Kidney tubule cell (primary cell): Measurements from ENCODE around the gene MT4.
"Not testable (repeated sequence)": the region's sequence is repeated elsewhere in the genome, so short reads cannot be mapped to it uniquely, and the experiment has no call there.

Experiments used
- DNase-seq: peaks from one replicate; pipeline ENCODE4 v3.0.0-alpha.2; 2018; ENCODE audit warnings: low spot score

MT4 gene

DNA sequence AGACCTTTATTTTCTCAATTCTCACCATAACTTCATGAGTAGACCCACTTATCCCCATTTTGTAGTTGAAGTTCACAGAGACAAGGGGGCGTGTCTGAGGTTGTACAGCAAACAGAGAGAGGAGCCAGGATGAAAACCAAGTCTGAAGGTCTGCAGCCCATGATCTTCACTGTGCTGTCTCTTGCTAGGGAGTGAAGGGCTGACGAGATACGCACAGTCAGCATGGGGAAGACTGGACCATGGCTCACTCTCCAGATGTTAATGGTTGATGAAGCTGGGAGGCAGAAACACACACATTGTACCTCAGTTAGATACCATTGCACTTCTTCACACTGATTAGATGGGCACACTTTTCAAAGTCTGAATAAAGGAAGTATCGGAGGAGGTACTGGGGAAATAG, 5.8 kb upstream of the MT4 start:
- no peak for DNase-seq

DNA sequence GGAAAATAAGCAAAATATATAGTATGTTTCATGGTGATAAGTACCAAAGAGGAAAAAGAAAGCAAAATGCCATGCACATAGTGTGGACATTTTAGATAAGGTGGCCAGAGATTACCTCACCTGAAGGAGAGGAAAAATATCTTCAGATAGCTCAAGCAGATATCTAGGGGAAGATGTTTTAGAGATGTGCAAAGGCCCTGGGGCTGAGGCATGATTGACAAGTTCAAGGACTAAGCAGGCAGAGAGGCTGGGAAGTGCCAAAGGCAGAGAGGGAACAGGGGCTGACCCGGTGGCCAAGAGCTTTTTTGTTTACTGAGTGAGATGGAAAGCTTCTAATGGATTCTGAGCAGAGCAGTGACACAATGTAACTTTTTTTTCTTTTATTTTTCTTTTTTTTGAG, 4.4 kb upstream of the MT4 start:
- no peak for DNase-seq

DNA sequence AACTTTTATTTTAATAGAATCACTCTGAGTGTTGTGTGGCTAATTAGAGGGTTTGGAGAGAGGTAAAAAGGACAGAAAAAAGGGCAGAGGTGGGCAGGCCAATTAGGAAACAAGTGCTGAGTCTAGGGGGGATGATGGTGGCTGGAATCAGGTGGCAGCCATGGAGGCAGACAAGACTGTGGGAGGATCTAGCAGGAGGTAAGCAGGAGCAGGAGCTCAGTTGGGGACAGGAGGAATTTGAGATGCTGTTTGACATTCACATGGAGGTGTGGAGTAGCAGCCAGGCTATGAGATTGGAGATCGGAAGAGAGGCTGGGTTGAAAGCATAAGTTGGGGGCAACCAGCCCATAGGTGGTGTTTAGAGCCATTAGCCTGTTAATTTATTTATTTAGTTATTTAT, 3.7 kb upstream of the MT4 start:
- no peak for DNase-seq

DNA sequence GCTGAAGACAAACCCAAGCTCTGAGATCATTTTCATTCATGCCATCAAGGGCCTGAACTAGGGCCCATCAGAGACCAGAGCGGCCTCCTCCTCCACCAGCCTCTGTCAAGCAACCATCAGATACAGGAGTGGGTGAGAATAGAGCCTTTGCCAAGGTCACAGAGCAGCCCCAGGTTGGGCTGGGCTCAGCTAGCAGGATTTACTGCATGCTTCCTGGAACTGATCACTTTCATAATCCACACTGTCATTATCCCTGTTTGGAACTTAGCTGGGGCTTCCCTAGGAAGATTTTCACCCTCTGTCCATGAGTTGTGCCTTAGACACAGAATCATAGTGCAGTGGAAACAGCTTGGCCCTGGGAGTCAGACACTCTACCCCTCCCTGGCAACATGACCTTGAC, 5.1 kb downstream of the MT4 start:
- no peak for DNase-seq

DNA sequence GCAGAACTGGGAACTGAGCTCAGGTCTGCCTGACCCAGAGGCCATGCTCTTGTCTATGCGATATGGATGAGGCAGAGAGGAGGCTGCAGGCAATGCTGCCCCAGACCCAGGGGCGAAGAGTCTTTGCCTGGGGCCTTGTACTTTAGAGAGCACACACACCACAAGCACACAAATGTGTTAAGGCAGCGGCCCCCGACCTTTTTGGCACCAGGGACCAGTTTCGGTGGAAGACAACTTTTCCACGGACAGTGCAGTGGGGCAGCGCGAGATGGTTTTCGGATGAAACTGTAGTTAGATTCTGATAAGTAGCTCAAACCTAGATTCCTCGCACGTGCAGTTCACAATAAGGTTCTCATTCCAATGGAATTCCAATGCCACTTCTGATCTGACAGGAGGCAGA, 6.7 kb downstream of the MT4 start:
- DNase-seq, result no peak

DNA sequence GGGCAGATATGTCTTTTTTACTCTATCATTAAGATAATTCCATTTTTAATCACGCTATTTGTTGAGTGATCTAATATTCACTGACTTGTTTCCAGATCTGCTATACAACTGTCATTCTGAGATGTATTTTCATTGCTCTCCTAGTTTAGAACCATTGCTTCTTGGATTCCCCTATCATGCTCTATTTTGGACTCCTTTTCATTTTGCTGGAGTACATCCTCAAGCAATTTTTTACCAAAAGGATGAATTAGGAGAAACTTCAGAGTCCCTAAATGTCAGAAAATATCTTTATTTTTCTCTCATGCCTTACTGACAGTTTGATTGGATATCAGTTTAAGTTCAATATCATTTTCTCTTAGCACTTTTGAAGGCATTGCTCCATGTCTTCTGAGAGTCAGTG, 9.8 kb downstream of the MT4 start:
- no peak for DNase-seq

DNA sequence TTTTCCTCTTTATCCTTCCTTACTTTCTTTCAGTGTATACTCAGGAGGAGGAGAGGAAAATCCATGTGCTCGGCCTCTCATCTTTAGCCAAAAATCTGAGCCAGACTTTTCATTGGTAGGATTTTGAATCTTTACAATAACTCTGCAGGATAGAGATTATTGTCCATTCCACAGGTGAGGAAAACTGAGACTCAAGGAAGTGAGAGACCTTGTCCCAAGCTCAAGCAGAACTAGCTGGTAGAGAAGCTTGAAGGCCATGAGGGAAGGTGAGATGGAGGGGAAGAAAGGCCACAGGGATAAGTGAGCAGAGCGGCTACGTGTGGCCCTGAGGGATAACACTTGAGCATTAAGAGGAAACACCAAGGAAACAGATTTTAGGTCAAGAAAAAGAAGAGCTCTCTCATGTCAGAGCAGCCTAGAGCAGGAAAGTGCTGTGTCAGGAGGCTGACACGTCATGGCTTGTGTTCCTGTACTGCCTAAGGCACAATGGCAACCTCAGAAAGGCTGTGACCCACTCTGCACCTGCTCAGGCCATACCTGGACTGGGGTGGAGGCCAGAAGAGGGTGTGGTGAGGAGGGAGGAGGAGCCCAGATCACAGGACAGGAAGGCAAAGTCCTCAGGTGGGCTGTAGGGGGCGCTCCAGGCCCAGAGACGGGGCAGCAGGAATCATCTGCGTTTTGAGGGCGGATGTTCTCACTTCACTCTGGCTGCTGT, 11.9 kb downstream of the MT4 start:
- DNase-seq, result peak; percentile 80

DNA sequence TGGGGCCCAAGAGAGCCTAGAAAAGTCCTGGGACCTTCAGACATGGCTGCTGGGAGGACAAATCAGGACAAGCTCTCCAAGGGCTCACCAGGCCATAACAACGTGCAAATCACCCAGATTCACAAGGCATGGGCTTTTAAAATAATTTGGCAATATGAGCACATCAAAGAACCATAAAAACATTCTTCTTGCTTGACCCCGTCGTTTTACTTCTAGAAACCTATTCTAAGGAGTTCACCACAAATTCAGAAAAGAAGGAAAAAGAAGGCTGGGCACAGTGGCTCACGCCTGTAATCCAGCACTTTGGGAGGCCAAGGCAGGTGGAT, 12.4 kb downstream of the MT4 start:
- no peak for DNase-seq

DNA sequence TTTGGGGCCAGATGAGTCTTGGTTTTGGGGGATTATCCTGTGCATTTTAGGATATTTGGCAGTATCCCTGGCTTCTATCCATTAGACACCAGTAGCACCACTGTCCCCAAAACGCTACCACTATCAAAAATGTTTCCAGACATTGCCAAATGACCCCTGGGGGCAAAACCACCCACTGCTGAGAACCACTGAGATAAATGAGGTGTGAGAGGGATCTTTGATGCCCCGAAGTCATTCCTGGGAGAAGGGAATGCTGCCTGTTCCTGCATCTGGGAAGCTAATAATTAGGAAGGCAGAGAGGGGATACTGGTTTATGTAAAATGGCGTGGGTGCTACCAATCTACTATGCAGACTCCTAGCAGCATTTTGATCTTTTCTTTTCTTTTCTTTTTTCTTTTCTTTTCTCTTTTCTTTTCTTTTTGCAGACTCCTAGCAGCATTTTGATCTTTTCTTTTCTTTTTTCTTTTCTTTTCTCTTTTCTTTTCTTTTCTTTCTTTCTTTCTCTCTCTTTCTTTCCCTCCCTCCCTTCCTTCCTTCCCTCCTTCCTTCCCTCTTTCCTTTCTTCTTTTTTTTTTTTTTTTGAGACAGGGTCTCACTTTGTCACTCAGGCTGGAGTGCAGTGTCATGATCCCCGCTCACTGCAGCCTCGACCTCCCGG, 15.6 kb downstream of the MT4 start:
- DNase-seq, result no peak

DNA sequence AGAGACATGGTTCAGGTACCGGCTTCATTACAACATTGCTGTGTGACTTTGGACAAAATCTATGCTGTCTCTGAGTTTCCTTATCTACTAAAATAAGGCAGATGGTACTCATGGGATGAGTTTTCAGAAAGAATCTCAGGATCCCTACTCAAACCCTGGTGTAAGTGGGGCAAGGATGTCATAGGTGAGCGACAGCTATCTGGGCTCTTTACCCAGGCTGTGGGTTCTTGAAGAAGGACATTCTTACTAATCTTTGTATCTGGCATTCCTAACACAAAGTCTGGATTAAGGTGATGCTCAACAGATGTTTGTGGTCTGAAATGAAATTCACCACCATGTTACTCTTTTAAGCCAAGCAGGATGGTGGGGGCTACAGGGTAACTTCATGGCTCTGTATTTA, 18.0 kb downstream of the MT4 start:
- DNase-seq, result not testable (repeated sequence)

DNA sequence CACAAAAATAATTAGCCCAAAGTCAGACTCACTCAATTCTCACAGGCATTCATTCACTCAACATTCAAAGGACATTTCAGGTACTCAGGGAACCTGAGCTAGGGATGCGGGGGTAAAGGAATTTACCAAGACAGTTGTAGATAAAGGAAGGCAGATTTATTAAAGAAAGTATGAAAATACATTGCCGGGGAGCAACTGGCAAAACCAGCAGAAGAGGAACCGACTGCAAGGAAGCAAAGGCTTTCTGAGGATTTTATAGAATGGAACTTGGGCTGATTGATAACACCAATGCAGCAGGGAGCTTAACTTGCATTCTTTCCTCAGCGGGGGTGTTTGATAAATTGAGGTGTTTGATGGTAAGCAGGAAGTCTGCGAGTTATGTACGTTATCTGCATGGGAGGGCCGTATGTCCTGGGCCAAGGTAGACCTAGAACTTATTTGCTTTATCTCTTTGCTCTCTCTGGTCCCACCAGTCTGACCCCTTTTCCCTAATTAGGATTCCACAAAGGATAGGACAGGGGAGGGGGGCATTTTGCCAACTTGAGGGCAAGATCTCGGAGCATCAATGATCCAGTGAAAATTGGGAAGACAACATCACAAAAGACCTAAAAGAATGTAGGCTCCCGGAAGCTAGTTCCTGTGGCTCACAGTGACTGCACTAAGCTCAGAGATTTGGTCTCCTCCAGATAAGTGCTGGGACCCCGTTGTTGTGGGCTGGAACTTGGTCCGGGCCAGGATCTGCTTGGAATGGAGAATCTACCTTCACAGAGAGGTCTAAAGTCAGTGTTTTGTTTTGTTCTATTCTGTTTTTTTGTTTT, 18.7 kb downstream of the MT4 start:
- DNase-seq, result no peak

DNA sequence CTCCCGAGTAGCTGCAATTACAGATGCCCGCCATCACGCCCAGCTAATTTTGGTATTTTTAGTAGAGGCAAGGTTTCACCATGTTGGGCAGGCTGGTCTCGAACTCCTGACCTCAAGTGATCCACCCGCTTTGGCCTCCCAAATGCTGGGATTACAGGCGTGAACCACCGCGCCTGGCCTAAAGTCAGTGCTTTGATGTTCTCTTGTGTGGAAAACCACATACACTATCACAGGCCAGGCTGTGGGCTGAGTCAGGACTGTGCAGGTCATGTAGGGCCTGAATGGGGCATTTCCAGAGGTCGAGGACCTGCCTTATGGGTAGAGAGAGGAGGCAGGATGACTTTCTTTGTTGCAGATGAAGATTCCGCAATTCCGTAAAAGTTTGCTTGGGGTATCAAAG, 19.4 kb downstream of the MT4 start:
- DNase-seq, result no peak

DNA sequence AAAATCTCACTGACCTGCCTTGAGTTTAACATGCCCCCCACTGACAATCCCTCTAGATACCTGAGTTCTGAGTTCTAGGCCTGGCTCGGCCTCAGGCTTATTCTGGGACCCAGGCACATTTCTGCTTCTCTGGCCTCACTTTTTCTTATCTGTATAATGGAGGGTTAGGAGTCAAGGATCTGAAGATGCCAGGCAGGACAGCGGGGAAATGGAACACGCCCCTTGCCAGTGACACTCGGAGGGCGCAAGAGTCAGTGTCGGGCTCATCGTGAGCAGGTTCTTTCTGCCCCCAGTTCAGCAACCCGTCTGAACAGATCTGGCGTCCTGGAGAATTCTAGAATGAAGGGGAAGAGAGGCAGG, 23.9 kb downstream of the MT4 start:
- DNase-seq, result no peak

DNA sequence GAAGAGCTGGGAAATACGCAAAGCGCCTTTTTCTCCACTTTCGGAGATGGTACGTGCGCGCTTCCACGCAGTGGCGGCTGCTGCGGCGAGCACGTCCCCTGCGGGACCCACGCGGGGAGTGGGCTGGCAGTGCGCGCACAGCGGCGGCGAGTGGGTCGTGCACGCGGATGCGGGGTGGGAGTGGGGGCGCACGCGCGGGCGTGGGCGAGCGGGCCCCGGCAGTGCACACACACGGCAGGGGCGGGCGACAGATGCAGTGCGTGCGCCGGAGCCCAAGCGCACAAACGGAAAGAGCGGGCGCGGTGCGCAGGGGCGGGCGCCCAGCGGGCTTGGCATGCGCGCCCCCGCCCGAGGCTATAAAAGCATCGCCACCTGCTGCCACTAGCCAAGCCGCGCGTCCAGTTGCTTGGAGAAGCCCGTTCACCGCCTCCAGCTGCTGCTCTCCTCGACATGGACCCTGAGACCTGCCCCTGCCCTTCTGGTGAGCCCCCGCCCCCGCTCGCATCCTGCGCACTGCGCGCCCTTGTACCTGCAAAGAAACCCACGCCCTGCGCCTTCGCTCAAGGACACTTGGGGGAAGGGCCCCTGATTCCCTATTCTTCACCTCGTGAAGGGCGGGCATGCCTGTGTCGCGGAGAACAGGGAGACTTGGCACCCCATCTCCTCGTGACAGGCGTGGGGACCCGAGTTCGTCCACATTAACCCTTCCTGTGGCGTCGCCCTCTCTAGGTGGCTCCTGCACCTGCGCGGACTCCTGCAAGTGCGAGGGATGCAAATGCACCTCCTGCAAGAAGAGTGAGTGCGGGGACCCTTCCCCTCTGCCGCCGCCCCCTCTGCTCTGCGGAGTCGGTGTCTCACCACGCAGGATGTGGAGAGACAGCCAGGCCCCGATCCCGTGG, 24.5 kb downstream of the MT4 start, which contains the start of gene MT3:
Gene MT3, plus strand, starts transcription at position 388 of the 899 bp plus-strand sequence. Its CDS starts 63 bp downstream, at position 451.
- peak; percentile 35 for DNase-seq

DNA sequence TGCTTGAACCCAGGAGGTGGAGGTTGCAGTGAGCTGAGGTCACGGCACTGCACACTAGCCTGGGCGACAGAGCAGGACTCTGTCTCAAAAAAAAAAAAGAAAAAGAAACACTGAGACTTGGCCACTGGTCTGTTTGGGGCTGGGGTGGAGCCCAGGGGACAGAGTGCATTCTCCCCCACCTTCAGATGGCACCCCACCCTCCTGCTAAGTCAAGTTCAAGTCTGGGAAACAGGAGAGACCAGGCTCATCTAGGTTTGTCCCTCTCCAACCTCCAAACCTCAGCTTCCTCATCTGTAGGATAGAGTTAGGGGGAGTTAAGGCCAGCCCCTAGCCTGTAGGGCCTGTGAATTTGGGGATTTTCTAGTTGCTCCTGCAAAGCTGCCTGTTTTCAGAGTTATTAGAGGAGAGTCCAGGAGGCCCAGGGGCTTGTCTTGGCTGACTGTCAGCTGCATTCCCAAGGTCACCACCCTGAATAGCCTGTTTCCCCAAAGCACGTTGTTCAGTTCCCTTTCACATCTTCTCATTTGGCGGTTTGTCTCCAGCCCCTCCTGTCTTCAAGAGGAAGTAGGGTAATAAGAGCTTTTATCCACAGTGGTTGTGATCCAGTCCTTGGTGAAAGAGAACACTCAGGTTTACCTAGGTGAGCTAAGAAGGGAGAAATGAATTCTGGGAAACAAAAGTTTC, 26.6 kb downstream of the MT4 start:
- DNase-seq, result no peak

DNA sequence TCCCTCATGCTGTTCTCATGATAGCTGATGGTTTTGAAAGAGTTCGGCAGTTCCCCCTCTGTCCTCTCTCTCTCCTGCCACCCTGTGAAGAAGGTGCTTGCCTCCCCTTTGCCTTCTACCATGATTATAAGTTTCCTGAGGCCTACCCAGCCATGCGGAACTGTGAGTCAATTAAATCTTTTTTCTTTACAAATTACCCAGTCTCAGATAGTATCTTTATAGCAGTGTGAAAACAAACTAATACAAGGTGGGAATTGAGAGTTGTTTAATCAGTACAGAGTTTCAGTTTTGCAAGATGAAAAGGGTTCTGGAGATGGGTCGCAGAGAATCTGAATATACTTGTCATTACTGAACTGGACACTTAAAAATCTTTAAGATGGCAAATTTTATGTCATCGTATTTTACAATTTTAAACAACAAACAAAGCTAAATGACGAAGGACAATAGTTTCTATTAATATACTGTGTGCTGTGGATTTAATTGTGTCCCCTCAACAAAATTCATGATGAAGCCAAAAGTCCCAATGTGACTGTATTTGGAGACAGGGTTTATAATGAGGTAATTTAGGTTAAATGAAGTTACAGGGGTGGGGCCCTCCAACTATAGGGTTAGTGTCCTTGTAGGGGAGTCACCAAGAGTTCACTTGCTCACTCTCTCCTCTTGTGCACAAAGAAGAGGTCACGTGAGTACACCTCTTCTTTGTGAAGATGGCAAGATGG, 28.9 kb downstream of the MT4 start:
- DNase-seq, result no peak

DNA sequence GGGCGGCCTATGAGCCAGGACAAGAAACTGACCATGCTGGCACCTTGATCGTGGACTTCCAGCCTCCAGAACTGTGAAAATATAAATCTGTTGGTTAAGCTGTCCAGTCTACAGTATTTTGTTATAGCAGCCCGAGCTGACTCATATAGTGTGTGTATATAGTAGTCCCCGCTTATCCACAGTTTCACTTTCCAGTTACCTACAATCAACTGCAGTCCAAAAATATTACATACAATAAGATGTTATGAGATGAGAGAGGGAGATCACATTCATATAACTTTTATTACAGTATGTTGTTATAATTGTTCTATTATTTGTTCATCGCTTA, 29.4 kb downstream of the MT4 start:
- no peak for DNase-seq

DNA sequence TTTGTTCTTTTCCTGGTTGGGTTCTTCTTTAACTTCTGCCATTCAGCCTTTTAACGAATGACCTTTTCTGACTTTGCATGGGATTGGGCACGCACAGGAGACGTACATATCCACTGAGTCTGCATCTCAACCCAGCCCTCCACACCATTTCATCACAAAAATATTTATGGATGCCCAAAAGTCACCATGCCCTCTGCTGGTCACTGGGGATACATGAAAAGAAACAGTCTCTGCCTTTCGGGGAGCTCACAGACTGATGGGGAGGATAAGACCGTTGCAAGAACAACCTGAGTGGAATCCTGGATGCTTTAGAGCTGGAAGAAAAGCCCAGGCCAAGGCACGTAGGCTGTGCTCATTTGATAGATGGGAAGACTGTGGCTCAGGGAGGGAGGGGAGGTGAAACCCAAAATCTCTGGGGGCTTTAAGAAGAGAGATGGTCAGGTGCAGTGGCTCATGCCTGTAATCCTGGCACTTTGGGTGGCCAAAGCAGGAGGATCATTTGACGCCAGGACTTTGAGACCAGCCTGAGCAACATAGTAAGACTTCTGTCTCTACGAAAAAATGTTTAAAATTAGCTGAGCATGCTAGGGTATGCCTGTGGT, 35.6 kb downstream of the MT4 start:
- peak; percentile 53 for DNase-seq

DNA sequence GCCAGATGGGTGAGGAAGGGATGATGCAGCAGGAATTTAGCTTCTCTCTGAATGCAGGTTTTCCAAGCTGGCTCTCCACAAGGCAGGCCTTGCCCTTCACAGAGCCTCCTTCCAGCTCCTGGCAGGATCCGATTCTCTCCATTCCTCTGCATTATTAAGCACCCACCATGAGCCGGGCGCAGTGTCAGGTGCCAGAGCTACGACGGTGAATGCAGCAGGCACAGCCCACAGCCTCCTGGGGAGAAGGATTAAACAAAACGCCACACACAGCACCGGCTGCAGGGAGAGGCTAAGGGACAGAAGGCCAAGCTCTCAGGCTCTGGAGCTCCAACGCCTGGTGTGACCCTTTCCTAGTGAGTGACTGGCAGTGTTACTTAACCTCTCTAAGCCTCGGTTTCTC, 36.5 kb downstream of the MT4 start:
- no peak for DNase-seq

DNA sequence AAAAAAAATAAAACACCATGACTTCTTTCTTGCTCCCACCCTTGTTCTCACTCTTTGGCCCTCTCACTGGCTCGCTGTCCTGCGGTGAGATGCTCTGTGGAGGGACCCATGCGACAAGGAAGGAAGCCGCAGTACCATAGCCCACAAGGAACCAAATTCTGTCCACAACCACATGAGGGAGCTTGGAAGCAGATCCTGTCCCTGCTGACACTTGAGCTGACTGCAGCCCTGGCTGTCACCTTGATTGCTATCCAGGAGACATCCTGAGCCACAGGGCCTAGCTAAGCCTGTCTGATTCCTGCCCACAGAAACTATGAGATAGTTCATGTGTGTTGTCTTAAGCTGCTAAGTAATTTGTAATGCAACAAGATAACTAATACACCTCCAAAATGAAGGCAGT, 38.7 kb downstream of the MT4 start:
- DNase-seq, result peak; percentile 59

DNA sequence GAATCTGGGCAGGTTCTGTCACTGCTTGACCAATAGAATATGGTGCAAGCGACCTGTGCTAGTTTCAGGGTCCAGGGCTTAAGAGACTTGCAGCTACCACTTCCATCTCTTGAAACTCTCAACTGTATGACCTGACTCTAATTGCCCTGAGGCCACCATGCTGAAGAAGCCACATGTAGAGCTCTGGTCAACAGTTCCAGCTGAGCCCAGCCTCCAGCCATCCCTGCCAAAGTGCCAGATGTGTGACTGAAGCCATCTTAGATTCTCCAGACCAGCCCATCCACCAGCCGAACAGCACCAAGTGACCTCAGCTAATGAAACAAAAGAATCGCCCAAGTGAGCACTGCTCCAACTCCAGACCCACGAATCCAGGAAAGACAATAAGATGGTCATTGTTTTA, 40.1 kb downstream of the MT4 start:
- no peak for DNase-seq
